Type B pancreatic cell (in vitro differentiated cells): ENCODE measurements around the gene CDKL5. TPM values are rescaled to one million over a fixed set of nuclear protein-coding genes. Genes with fewer than 3 reads are reported as not detected.

Source experiments
- DNase-seq: peaks from one replicate; pipeline ENCODE4 v3.0.0; 2021; ENCODE audit warnings: mixed read lengths; ENCODE audit not compliant: unreplicated experiment; ENCODE audit errors: extremely low spot score
- H3K27ac Mint-ChIP-seq: 2 replicates; pipeline ENCODE4 v1.8.0; 2021; ENCODE audit warnings: mild to moderate bottlenecking, mixed read lengths
- H3K27me3 Mint-ChIP-seq: 2 replicates; pipeline ENCODE4 v1.8.0; 2021; ENCODE audit warnings: mixed read lengths
- H3K36me3 Mint-ChIP-seq: 2 replicates; pipeline ENCODE4 v1.8.0; 2021; ENCODE audit warnings: mixed read lengths
- H3K4me1 Mint-ChIP-seq: one replicate; pipeline ENCODE4 v1.8.0; 2021; ENCODE audit warnings: mixed read lengths; ENCODE audit not compliant: unreplicated experiment
- H3K4me3 Mint-ChIP-seq: 2 replicates; pipeline ENCODE4 v1.8.0; 2021; ENCODE audit warnings: mild to moderate bottlenecking, mixed read lengths
- H3K9me3 Mint-ChIP-seq: 2 replicates; pipeline ENCODE4 v1.8.0; 2021; ENCODE audit warnings: mixed read lengths
- CTCF ChIP-seq: fragments of 200-600 bp; sonication (generic); conservative IDR thresholded peaks from 2 replicates; pipeline ENCODE4 v1.5.0; 2021; ENCODE audit warnings: antibody characterized with exemption, mild to moderate bottlenecking
- total RNA-seq: library from RNA; stranded (reverse); gene quantifications from 2 replicates; pipeline ENCODE4 v1.2.1, GENCODE V29; 2021; ENCODE audit warnings: low replicate concordance

The CDKL5 gene
- total RNA-seq, 1 donor from 2014 or later, result 17.9 TPM

- no peak overlapping the region for H3K4me3 Mint-ChIP-seq
- no peaks in the 10 kb centered on the region for H3K36me3 Mint-ChIP-seq
- H3K9me3 Mint-ChIP-seq, result no peaks in the 10 kb centered on the region
- DNase-seq, result no peak
- no peak for TF ChIP-seq CTCF
- no peaks in the 10 kb centered on the region for H3K27me3 Mint-ChIP-seq
- no peak overlapping the region for H3K27ac Mint-ChIP-seq
- no peaks in the 10 kb centered on the region for H3K4me1 Mint-ChIP-seq
These were observed 166.4 kb downstream of the CDKL5 start for GRCh38 chrX:18591834-18592233.

- no peak for TF ChIP-seq CTCF
- Mint-ChIP-seq H3K36me3 (peaks cover 4% of the 10 kb centered on the region), H3K9me3 (no peaks in the 10 kb centered on the region), H3K4me1 (no peaks in the 10 kb centered on the region), H3K27me3 (no peaks in the 10 kb centered on the region), H3K4me3 (no peak overlapping the region), H3K27ac (no peak overlapping the region)
- DNase-seq, result no peak
These were observed 168.7 kb downstream of the CDKL5 start for GRCh38 chrX:18594079-18594478.

GRCh38 chrX:18596096-18596495 is 170.7 kb downstream of the CDKL5 start:
- H3K27me3 Mint-ChIP-seq, result no peaks in the 10 kb centered on the region
- H3K27ac Mint-ChIP-seq, result no peak overlapping the region
- DNase-seq, result no peak
- H3K4me3 Mint-ChIP-seq, result no peak overlapping the region
- H3K4me1 Mint-ChIP-seq, result no peaks in the 10 kb centered on the region
- TF ChIP-seq CTCF, result no peak
- peaks cover 8% of the 10 kb centered on the region for H3K36me3 Mint-ChIP-seq
- no peaks in the 10 kb centered on the region for H3K9me3 Mint-ChIP-seq

GRCh38 chrX:18598413-18598812 is 173.0 kb downstream of the CDKL5 start:
- Mint-ChIP-seq H3K27ac (no peak overlapping the region), H3K4me1 (no peaks in the 10 kb centered on the region), H3K27me3 (no peaks in the 10 kb centered on the region), H3K9me3 (no peaks in the 10 kb centered on the region), H3K36me3 (peaks cover 8% of the 10 kb centered on the region), H3K4me3 (no peak overlapping the region)
- no peak for TF ChIP-seq CTCF
- DNase-seq, result no peak

- Mint-ChIP-seq H3K27ac (no peak overlapping the region), H3K4me3 (no peak overlapping the region), H3K9me3 (peaks cover 4% of the 10 kb centered on the region), H3K4me1 (no peaks in the 10 kb centered on the region), H3K36me3 (peaks cover 4% of the 10 kb centered on the region), H3K27me3 (no peaks in the 10 kb centered on the region)
- TF ChIP-seq CTCF, result no peak
- DNase-seq, result no peak
These were observed 182.6 kb downstream of the CDKL5 start for GRCh38 chrX:18607966-18608365.
